ENCODE data around the gene SORT1. TPM values are rescaled to one million over a fixed set of nuclear protein-coding genes. Genes with fewer than 3 reads are reported as not detected.
A peak's percentile ranks its signal among the peaks of the same experiment; 100 is the strongest.

The SORT1 gene
- total and polyA plus RNA-seq, 7 experiments from 2014 or later, result 1.0 to 25.6 (median 1.8) TPM; not detected in 2

DNA sequence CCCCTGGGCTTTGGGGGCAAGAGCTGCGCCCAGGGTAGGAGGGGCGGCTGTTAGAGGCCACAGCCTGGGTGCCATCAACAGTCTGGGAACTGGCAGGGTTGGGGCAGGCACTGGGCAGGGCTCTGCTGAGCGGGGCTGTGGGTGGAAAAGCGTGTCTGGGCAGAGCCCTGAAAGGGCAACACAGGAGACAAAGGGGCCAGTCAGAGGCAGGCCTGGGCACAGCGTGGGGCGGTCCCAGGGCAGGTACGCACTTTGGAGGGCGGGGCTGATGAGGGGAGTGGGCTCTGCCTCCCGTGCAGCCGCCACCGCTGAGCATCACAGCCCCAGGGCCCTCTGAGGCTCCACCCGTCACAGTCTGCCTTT lies 134.5 kb downstream of the SORT1 start:
- no peak for DNase-seq
- Mint-ChIP-seq H3K4me1 (peaks cover 0 to 9% (median 0%) of the 10 kb centered on the region in 7 donors), H3K36me3 (no peaks in the 10 kb centered on the region), H3K9me3 (no peaks in the 10 kb centered on the region), H3K4me3 (peak overlapping the region in 1 of 10 donors; percentile 60), H3K27me3 (no peaks in the 10 kb centered on the region), H3K27ac (no peak overlapping the region)
- Histone ChIP-seq H3K27me3 (ENCODE audit: control insufficient read depth in 2 of 2, insufficient read depth in 2 of 2, low read length in 2 of 2) (no peaks in the 10 kb centered on the region), H3K9me3 (ENCODE audit: control insufficient read depth in 2 of 3, low read length in 3 of 3) (no peaks in the 10 kb centered on the region), H3K27ac (ENCODE audit: low read depth, low read length) (no peak overlapping the region), H3K4me1 (ENCODE audit: control insufficient read depth in 2 of 2, insufficient read depth in 2 of 2, low read length in 2 of 2) (no peaks in the 10 kb centered on the region), H3K36me3 (ENCODE audit: control insufficient read depth in 2 of 3, insufficient read depth in 3 of 3, low read length in 3 of 3) (peaks cover 0 to 4% (median 0%) of the 10 kb centered on the region in 3 experiments), H3K4me3 (ENCODE audit: low read length) (no peak overlapping the region)
- peak; percentile 16 for ATAC-seq
- ChIA-PET CTCF (interaction anchor here (0.7 to 1.7 kb wide), 8 partner anchors 17 to 270 kb away, joined by 3 to 4 read pairs (median 3); partner anchors contain the start of genes PSRC1 and SORT1), POLR2A (no interaction called here)
- intact Hi-C loops (cut with micrococcal nuclease), result loop anchor here (1.0 to 2.0 kb wide), 6 partner anchors 20 to 434 kb away; partner anchors contain the start of gene PSRC1 (in 1 of the 2)

- H3K4me3 Mint-ChIP-seq, result no peak overlapping the region
- Histone ChIP-seq H3K4me1 (ENCODE audit: control insufficient read depth in 2 of 2, insufficient read depth in 2 of 2, low read length in 2 of 2) (no peaks in the 10 kb centered on the region), H3K4me3 (ENCODE audit: low read length) (no peak overlapping the region), H3K9me3 (ENCODE audit: control insufficient read depth in 2 of 3, low read length in 3 of 3) (no peaks in the 10 kb centered on the region), H3K27ac (ENCODE audit: low read depth, low read length) (no peak overlapping the region), H3K27me3 (ENCODE audit: control insufficient read depth in 2 of 2, insufficient read depth in 2 of 2, low read length in 2 of 2) (no peaks in the 10 kb centered on the region), H3K36me3 (ENCODE audit: control insufficient read depth in 2 of 3, insufficient read depth in 3 of 3, low read length in 3 of 3) (peaks cover 0 to 4% (median 0%) of the 10 kb centered on the region in 3 experiments)
- intact Hi-C loops (cut with micrococcal nuclease), result loop anchor here (1.0 to 2.0 kb wide), 6 partner anchors 21 to 434 kb away; partner anchors contain the start of gene PSRC1 (in 1 of the 2)
- DNase-seq (no peak), ATAC-seq (no peak)
- H3K4me1 Mint-ChIP-seq, result peaks cover 0 to 9% (median under 1%) of the 10 kb centered on the region in 7 donors
- no peaks in the 10 kb centered on the region for H3K36me3 Mint-ChIP-seq
- H3K27me3 Mint-ChIP-seq, result no peaks in the 10 kb centered on the region
- H3K9me3 Mint-ChIP-seq, result no peaks in the 10 kb centered on the region
- CTCF ChIA-PET, result interaction anchor here (0.8 to 1.7 kb wide), 3 partner anchors 20 to 270 kb away, joined by 3 to 4 read pairs (median 3); partner anchors contain the start of genes PSRC1 and SORT1
- POLR2A ChIA-PET, result no interaction called here
- no peak overlapping the region for H3K27ac Mint-ChIP-seq
Measured at GRCh38 chr1:109262231-109263055, 135.3 kb downstream of the SORT1 start.

DNA sequence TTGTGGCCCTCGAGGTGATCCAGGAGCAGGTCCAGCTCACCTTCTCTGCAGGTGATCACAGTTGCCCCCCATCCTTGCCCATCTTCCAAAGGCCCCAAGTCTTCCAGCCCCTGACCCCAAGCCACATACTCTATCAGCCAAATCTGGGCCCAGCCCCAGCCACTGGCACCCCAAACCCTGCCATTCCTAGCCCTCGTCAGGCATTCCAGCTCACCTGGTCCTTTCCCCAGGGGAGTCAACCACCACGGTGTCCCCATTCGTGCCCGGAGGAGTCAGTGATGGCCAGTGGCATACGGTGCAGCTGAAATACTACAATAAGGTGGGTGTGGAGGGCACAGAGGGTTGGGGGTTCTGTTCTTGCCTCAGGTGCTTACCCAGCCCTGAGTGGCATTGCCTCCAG lies 136.1 kb downstream of the SORT1 start:
- no peaks in the 10 kb centered on the region for H3K27me3 ChIP-seq (ENCODE audit: control insufficient read depth in 2 of 2, insufficient read depth in 2 of 2, low read length in 2 of 2)
- H3K4me3 ChIP-seq (ENCODE audit: low read length), result no peak overlapping the region
- H3K9me3 ChIP-seq (ENCODE audit: control insufficient read depth in 2 of 3, low read length in 3 of 3), result no peaks in the 10 kb centered on the region
- peaks cover 0 to 9% (median 4%) of the 10 kb centered on the region in 7 donors for H3K4me1 Mint-ChIP-seq
- H3K27ac ChIP-seq (ENCODE audit: low read depth, low read length), result no peak overlapping the region
- CTCF ChIA-PET, result interaction anchor here (0.6 to 1.7 kb wide), 2 partner anchors 137 to 271 kb away, joined by 3 to 4 read pairs; partner anchors contain the start of gene SORT1
- DNase-seq (no peak), ATAC-seq (no peak)
- H3K27ac Mint-ChIP-seq, result no peak overlapping the region
- H3K4me3 Mint-ChIP-seq, result no peak overlapping the region
- no peaks in the 10 kb centered on the region for H3K27me3 Mint-ChIP-seq
- intact Hi-C loops (cut with micrococcal nuclease), result no loop called here
- peaks cover 0 to 4% (median 0%) of the 10 kb centered on the region in 3 experiments for H3K36me3 ChIP-seq (ENCODE audit: control insufficient read depth in 2 of 3, insufficient read depth in 3 of 3, low read length in 3 of 3)
- no peaks in the 10 kb centered on the region for H3K36me3 Mint-ChIP-seq
- no peaks in the 10 kb centered on the region for H3K9me3 Mint-ChIP-seq
- H3K4me1 ChIP-seq (ENCODE audit: control insufficient read depth in 2 of 2, insufficient read depth in 2 of 2, low read length in 2 of 2), result no peaks in the 10 kb centered on the region
- POLR2A ChIA-PET, result no interaction called here

- H3K27ac Mint-ChIP-seq, result no peak overlapping the region
- peaks cover 0 to 4% (median 0%) of the 10 kb centered on the region in 3 experiments for H3K36me3 ChIP-seq (ENCODE audit: control insufficient read depth in 2 of 3, insufficient read depth in 3 of 3, low read length in 3 of 3)
- no peaks in the 10 kb centered on the region for H3K27me3 Mint-ChIP-seq
- H3K36me3 Mint-ChIP-seq, result no peaks in the 10 kb centered on the region
- no peaks in the 10 kb centered on the region for H3K9me3 ChIP-seq (ENCODE audit: control insufficient read depth in 2 of 3, low read length in 3 of 3)
- ChIA-PET POLR2A (no interaction called here), CTCF (interaction anchor here (0.6 to 1.0 kb wide), 2 partner anchors 18 to 271 kb away, joined by 3 read pairs; no protein-coding TSS in a partner anchor)
- H3K4me3 Mint-ChIP-seq, result no peak overlapping the region
- DNase-seq, result no peak
- H3K4me1 Mint-ChIP-seq, result peaks cover 3 to 9% (median 4%) of the 10 kb centered on the region in 7 donors
- H3K4me1 ChIP-seq (ENCODE audit: control insufficient read depth in 2 of 2, insufficient read depth in 2 of 2, low read length in 2 of 2), result no peaks in the 10 kb centered on the region
- H3K27me3 ChIP-seq (ENCODE audit: control insufficient read depth in 2 of 2, insufficient read depth in 2 of 2, low read length in 2 of 2), result no peaks in the 10 kb centered on the region
- H3K27ac ChIP-seq (ENCODE audit: low read depth, low read length), result no peak overlapping the region
- intact Hi-C loops (cut with micrococcal nuclease), result no loop called here
- no peak overlapping the region for H3K4me3 ChIP-seq (ENCODE audit: low read length)
- ATAC-seq, result no peak
- no peaks in the 10 kb centered on the region for H3K9me3 Mint-ChIP-seq
Measured at GRCh38 chr1:109261006-109261405, 136.7 kb downstream of the SORT1 start.

DNA sequence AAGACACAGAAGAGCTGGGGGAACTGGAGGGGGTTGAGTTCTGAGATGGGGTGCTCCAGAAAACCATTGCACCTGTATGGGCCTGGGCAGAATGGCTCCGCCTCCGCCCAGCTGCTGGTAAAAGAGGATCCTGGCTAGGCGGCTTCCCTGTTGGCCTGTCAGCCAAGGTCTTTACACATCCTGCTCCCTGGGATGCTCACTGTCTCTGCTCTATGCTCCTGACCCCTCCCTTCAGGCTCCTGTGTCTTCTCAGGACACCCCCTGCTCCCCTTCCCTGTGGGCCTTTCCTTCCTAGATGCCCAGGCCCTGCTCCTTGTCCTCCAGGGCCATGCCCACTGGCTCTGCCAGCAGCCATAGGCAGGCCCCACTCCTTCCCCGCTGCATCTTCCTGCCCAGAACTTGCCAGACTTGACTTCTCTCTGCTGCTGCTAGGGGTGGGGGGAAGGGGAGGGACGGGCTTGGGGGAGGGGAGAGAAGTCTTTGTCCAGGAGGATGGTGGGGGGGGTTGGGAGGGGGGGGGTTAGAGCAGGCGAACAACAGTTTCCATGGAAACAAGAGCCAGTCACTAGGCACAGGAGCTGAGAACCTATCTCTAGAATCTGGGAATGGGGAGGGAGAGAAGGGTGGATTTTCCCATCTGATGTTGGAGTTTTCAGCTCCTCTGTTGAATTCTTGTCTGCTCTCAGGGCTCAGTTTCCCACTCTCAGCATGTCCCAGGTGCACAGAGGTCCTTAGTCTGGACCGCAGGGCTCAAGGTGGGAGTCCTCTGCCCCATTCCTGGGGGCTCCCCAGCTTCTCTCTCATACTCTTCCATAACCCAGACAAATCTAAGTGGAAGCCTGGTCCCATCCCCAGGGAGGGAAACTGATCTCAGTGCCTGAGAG lies 137.8 kb downstream of the SORT1 start:
- no peak overlapping the region for H3K27ac ChIP-seq (ENCODE audit: low read depth, low read length)
- peaks cover 0 to 4% (median 0%) of the 10 kb centered on the region in 3 experiments for H3K36me3 ChIP-seq (ENCODE audit: control insufficient read depth in 2 of 3, insufficient read depth in 3 of 3, low read length in 3 of 3)
- intact Hi-C loops (cut with micrococcal nuclease), result no loop called here
- Mint-ChIP-seq H3K4me3 (no peak overlapping the region), H3K27ac (peak overlapping the region in 1 of 9 donors; percentile 21), H3K36me3 (no peaks in the 10 kb centered on the region), H3K27me3 (no peaks in the 10 kb centered on the region), H3K4me1 (peaks cover 4 to 14% (median 7%) of the 10 kb centered on the region in 7 donors), H3K9me3 (no peaks in the 10 kb centered on the region)
- no peaks in the 10 kb centered on the region for H3K27me3 ChIP-seq (ENCODE audit: control insufficient read depth in 2 of 2, insufficient read depth in 2 of 2, low read length in 2 of 2)
- ATAC-seq, result no peak
- no peak for DNase-seq
- ChIA-PET POLR2A (interaction anchor here (0.6 kb wide), 1 partner anchor 13 kb away, joined by 3 read pairs; no protein-coding TSS in a partner anchor), CTCF (interaction anchor here (1.0 to 1.1 kb wide), 2 partner anchors 19 to 140 kb away, joined by 3 read pairs; no protein-coding TSS in a partner anchor)
- no peaks in the 10 kb centered on the region for H3K4me1 ChIP-seq (ENCODE audit: control insufficient read depth in 2 of 2, insufficient read depth in 2 of 2, low read length in 2 of 2)
- no peaks in the 10 kb centered on the region for H3K9me3 ChIP-seq (ENCODE audit: control insufficient read depth in 2 of 3, low read length in 3 of 3)
- H3K4me3 ChIP-seq (ENCODE audit: low read length), result no peak overlapping the region
